Lung (tissue), 12 donors: ENCODE data around the gene TMEM52. TPM values are rescaled to one million over a fixed set of nuclear protein-coding genes. Genes with fewer than 3 reads are reported as not detected.
A peak's percentile ranks its signal among the peaks of the same experiment; 100 is the strongest.
"Not testable (repeated sequence)": the region's sequence is repeated elsewhere in the genome, so short reads cannot be mapped to it uniquely, and the experiment has no call there.

ENCODE experiments used
- ATAC-seq: fragments of 200-7000 bp; cut with Tn5 transposase; one replicate; pipeline ENCODE4 v1.9.1; 2020; ENCODE audit warnings: moderate number of reproducible peaks; ENCODE audit not compliant: insufficient read depth, low FRiP score
- DNase-seq, 3 donors: peaks; one replicate each; pipeline ENCODE4 v3.0.0-alpha.2; 2013 to 2017
- H3K27ac ChIP-seq, 2 donors: one replicate each; pipeline ENCODE4 v1.5.1; 2013; ENCODE audit warnings: mild to moderate bottlenecking in 2 of 2, moderate library complexity in 2 of 2, control low read depth in 1 of 2, inconsistent platforms in 1 of 2, low read depth in 1 of 2, low read length in 1 of 2
- H3K27me3 ChIP-seq, 3 donors: one replicate each; pipeline ENCODE4 v1.5.1; 2013; ENCODE audit warnings: low read length in 2 of 3; ENCODE audit not compliant: control insufficient read depth in 3 of 3, insufficient read depth in 3 of 3
- H3K36me3 ChIP-seq, 4 donors: one replicate each; pipeline ENCODE4 v1.5.1; 2013; ENCODE audit warnings: low read length in 4 of 4, mild to moderate bottlenecking in 1 of 4, moderate library complexity in 1 of 4; ENCODE audit not compliant: control insufficient read depth in 4 of 4, insufficient read depth in 4 of 4
- H3K4me1 ChIP-seq, 5 donors: one replicate each; pipeline ENCODE4 v1.5.1; 2013; ENCODE audit warnings: low read length in 5 of 5, mild to moderate bottlenecking in 2 of 5, moderate library complexity in 1 of 5; ENCODE audit not compliant: control insufficient read depth in 5 of 5, insufficient read depth in 5 of 5
- H3K4me3 ChIP-seq: one replicate; pipeline ENCODE4 v1.5.1; 2013; ENCODE audit warnings: mild to moderate bottlenecking, control low read depth, moderate library complexity
- H3K9ac ChIP-seq, 2 donors: one replicate each; pipeline ENCODE4 v1.5.1; 2013; ENCODE audit warnings: low read length in 2 of 2, control low read depth in 1 of 2; ENCODE audit not compliant: insufficient read depth in 1 of 2
- H3K9me3 ChIP-seq, 4 donors: one replicate each; pipeline ENCODE4 v1.5.1; 2013; ENCODE audit warnings: low read length in 3 of 4, mild to moderate bottlenecking in 1 of 4, moderate library complexity in 1 of 4; ENCODE audit not compliant: control insufficient read depth in 4 of 4, insufficient read depth in 3 of 4
- WGBS, 2 donors: extraction: QIAGEN DNeasy Blood & Tissue Kit; methylation state at CpG; one replicate each; pipeline ENCODE4 v1.1.7; 2013; 5-methylcytosine and 5-hydroxymethylcytosine counted together
- polyA plus RNA-seq, 2 donors: library from polyadenylated mRNA; stranded (reverse); fragments of 200-250 nt; gene quantifications; one replicate each; pipeline ENCODE4 v1.2.1, GENCODE V29; 2013
- total RNA-seq, 2 donors: library from RNA; depleted of rRNA in 1 of 2; stranded (reverse); fragments of >200 nt in 1 of 2; gene quantifications; one replicate each; pipeline ENCODE4 v1.2.1, GENCODE V29; 2014 to 2021
- TF ChIP-seq, protein P1 (sequence below): IDR thresholded peaks from 2 replicates; pipeline ENCODE4 v1.5.1; 2012; ENCODE audit warnings: mild to moderate bottlenecking; ENCODE audit errors: control extremely low read depth, extremely low read depth
- donor health status: control.
- donor health status: control.
- donor health status: Bipolar disorder and iron deficiency.
- donor health status: healthy.
- donor health status: DM: yes; HTN: yes; CAD: no.

Gene TMEM52
- total and polyA plus RNA-seq, 4 donors: 2.8 to 6.1 (median 3.1) TPM; not detected in 1

GRCh38 chr1:1937061-1937460, 18.0 kb upstream of the TMEM52 start:
- no peak overlapping the region for H3K9ac ChIP-seq
- ATAC-seq (no peak), DNase-seq (peak in 1 of 3 donors; percentile 13)
- no peak overlapping the region for H3K4me3 ChIP-seq
- TF ChIP-seq, protein P1, sequence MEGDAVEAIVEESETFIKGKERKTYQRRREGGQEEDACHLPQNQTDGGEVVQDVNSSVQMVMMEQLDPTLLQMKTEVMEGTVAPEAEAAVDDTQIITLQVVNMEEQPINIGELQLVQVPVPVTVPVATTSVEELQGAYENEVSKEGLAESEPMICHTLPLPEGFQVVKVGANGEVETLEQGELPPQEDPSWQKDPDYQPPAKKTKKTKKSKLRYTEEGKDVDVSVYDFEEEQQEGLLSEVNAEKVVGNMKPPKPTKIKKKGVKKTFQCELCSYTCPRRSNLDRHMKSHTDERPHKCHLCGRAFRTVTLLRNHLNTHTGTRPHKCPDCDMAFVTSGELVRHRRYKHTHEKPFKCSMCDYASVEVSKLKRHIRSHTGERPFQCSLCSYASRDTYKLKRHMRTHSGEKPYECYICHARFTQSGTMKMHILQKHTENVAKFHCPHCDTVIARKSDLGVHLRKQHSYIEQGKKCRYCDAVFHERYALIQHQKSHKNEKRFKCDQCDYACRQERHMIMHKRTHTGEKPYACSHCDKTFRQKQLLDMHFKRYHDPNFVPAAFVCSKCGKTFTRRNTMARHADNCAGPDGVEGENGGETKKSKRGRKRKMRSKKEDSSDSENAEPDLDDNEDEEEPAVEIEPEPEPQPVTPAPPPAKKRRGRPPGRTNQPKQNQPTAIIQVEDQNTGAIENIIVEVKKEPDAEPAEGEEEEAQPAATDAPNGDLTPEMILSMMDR: no peak
- H3K27me3 ChIP-seq: no peaks in the 10 kb centered on the region
- no peaks in the 10 kb centered on the region for H3K4me1 ChIP-seq
- H3K9me3 ChIP-seq: no peaks in the 10 kb centered on the region
- H3K36me3 ChIP-seq: no peaks in the 10 kb centered on the region
- WGBS, 2 donors: 64 to 78% methylated on average over 15 of the region's 15 CpGs
- no peak overlapping the region for H3K27ac ChIP-seq

DNA sequence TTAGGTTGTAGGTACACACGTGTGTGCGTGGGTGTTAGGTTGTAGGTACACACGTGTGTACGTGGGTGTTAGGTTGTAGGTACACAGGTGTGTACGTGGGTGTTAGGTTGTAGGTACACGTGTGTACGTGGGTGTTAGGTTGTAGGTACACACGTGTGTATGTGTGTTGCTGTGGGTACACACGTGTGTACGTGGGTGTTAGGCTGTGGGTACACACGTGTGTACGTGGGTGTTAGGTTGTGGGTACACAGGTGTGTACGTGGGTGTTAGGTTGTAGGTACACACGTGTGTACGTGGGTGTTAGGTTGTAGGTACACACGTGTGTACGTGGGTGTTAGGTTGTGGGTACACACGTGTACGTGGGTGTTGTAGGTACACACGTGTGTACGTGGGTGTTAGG, 15.8 kb upstream of the TMEM52 start:
- DNase-seq, H3K36me3 ChIP-seq, H3K27me3 ChIP-seq, H3K27ac ChIP-seq, H3K9ac ChIP-seq, H3K4me3 ChIP-seq, ATAC-seq, H3K9me3 ChIP-seq, H3K4me1 ChIP-seq: not testable (repeated sequence)
- WGBS, 2 donors: 64 to 97% methylated on average over 5 to 19 of the region's 21 CpGs

DNA sequence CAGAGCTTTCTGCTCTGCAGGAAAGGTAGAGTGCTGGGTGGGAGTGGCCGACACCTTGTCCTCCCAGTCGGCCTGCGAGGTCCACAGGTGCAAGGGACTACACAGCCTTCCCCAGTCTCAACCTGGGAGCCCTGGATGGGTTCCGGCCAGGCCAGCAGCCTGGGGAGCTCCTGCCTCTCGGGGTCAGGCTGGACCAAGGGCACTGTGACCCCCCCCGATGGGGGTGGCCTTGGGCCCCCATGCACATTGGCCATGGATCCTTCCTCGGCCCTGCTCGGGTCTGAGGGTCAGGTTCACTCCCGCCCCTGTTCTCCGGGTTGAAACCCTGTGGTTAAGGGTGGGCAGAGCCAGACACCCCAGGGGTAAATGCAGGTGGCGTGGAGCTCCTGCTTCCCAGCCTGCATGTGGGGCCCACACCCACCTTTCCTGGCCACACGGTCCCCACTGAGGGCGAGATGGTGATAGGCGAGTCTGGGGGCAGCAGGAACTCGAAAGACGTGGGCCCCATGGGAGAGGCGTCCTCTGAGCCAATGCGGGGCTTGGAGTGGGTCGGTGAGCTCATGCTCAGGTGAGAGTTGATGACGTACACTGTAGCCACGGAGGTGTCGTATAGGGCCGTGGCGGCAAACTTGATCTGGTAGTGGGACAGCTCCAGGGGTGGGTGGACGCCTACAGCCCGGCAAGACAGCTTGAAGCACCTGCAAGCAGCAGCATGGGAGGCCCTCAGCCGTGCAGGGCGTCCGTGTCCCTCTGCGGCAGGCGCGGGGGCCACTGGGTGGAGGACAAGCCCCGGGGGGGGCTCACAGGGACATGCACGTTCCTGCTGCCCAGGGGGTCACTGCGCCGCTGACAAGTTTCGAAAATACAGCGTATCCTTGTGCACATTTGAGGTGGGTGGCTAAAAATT, 10.8 kb upstream of the TMEM52 start:
- H3K9me3 ChIP-seq: no peaks in the 10 kb centered on the region
- DNase-seq (peak in 1 of 3 donors; percentile 8), ATAC-seq (no peak)
- TF ChIP-seq, protein P1: no peak
- H3K27me3 ChIP-seq: peaks cover 0 to 3% (median 0%) of the 10 kb centered on the region in 3 donors
- H3K36me3 ChIP-seq: no peaks in the 10 kb centered on the region
- peaks cover 0 to 3% (median 0%) of the 10 kb centered on the region in 5 donors for H3K4me1 ChIP-seq
- WGBS, 2 donors: 86 to 91% methylated on average over 38 of the region's 38 CpGs
- no peak overlapping the region for H3K9ac ChIP-seq
- H3K27ac ChIP-seq: no peak overlapping the region
- H3K4me3 ChIP-seq: no peak overlapping the region

DNA sequence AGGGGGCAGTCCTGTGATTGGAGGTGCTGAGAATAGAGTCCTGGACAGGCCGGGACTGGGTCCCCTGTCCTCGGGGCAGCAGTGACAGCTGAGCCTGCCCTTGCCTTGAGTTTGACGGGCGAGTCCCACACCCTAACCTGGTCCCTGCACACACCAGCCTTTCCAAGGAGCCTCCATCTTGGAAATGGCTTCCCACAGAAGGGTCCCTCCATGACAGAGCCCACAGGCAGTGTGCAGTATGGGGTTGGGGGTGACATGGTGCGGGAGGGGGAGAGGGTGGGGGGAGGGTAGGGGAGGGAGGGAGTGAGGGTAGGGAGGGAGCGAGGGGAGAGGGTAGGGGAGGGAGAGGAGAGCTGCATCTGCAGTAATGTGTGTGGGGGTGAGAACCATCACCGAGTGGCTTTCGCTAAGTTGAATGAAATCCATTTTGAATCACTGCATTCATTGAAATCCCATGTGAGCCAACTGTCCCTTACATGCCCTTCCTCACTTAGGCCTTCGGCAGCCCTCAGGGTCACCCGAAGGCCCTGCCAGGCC, 10.1 kb upstream of the TMEM52 start:
- Histone ChIP-seq H3K27ac (no peak overlapping the region), H3K4me1 (peaks cover 0 to 3% (median 0%) of the 10 kb centered on the region in 5 donors), H3K4me3 (no peak overlapping the region), H3K9ac (no peak overlapping the region), H3K27me3 (peaks cover 0 to 4% (median 0%) of the 10 kb centered on the region in 3 donors), H3K36me3 (no peaks in the 10 kb centered on the region), H3K9me3 (no peaks in the 10 kb centered on the region)
- 76% methylated on average over 10 of the region's 10 CpGs for WGBS, 2 donors
- TF ChIP-seq, protein P1: no peak
- no peak for DNase-seq
- no peak for ATAC-seq
